ENCODE measurements around the gene SLC25A1.
"Not testable (repeated sequence)": the region's sequence is repeated elsewhere in the genome, so short reads cannot be mapped to it uniquely, and the experiment has no call there.

The SLC25A1 gene

DNA sequence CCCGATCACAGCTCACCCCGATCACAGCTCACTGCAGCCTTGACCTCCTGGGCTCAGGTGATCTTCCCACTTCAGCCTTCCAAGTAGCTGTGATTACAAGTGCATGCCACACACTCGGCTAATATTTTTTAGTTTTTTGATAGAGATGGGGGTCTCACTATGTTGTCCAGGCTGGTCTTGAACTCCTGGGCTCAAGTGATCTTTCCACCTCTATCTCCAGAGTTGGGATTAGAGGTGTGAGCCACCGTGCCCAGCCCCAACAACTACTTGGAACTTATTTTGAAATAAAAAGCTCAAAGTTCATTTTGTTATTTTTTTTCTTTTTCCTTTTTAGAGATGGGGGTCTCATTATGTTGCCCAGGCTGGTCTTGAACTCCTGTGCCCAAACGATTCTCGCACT lies 27.8 kb upstream of the SLC25A1 start:
- DNase-seq (ENCODE audit: low read depth, low spot score): no peak

DNA sequence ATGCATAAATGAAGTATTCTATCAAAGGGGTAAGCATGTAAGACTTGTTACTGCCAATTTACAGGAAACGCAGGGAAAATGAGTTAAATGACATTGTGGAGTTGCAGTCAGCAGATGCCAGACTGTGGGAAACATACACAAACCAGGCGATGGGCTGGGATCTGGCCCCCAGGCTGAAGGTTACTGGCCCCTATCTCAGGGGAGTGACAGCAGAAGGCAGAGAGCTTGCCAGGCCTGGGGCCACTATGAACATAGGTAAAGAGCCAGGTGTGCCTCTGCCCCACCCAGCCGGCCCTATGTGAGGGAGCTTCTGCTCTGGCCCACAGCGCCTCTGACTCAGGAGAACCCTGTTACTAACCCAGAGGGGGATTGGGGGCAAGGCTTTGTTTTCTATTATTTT lies 26.1 kb upstream of the SLC25A1 start:
- no peak for DNase-seq (ENCODE audit: low read depth, low spot score)

DNA sequence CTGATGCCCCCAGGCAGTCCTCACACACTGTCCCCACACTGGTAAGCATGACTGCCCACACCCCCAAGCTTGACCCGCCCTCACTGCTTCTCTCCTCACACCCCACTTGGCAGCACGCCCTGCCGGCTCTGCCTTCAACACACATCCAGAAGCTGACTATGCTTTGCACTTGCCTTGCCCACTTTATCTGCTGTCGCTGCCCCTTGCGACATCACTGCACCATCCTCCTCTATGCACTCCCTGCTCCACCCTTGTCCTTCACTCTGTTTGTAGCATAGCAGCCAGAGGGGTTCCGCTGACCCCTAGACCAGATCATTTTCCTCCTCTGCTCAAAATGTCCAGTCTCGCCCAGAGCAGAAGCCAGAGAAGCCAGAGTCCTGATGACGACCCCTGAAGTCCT lies 25.3 kb upstream of the SLC25A1 start:
- DNase-seq (ENCODE audit: low read depth, low spot score): no peak

DNA sequence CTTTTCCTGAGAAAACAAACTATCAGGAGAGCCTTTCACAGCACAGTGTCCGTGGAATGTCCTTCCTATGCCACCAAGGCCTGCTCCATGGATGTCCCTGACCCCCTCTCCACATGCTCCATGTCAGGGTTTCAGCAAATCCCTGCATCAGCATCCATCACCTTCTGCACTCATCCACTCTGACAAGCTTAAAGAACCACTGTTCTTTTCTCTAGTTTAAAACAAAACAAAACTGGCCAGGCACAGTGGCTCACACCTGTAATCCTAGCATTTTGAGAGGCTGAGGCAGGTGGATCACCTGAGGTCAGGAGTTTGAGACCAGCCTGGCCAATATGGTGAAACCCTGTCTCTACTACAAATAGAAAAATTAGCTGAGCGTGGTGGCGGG lies 24.3 kb upstream of the SLC25A1 start:
- not testable (repeated sequence) for DNase-seq (ENCODE audit: low read depth, low spot score)

DNA sequence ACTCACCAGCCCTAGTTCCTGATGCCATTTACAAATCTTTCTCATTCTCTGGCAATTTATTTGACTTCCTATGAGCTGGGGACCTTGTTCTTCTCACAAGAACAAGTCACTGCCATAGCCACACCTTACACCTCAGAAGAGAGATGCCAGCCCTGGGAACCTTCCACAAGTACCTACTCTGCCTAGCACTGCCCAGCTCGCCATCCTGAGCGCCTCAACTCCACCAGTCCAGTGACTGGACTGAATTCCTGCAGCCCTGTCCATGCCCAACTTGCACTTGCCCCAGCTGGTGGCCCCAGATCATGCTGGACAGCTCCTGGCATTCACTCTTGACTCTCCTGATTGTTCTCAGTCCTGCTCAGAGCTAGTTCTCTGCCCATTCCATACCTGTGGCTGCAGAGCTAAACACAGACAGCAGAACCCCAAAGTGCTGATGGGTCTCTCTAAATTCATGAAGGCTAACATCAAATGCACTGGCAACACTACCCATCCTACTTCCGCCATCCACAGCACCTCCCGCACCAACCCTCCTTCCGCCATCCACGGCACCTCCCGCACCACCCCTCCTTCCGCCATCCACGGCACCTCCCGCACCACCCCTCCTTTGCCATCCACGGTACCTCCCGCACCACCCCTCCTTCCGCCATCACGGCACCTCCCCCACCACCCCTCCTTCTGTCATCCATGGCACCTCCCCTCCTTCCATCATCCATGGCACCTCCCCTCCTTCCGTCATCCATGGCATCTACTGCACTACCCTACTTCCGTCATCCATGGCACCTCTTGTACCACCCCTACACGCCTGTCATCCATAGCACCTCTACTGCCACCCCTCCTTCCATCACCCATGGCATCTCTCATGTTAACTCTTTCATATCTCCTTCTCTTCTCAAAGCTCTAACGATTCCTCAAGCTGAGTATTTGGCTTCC lies 23.6 kb upstream of the SLC25A1 start:
- no peak for DNase-seq (ENCODE audit: low read depth, low spot score)

DNA sequence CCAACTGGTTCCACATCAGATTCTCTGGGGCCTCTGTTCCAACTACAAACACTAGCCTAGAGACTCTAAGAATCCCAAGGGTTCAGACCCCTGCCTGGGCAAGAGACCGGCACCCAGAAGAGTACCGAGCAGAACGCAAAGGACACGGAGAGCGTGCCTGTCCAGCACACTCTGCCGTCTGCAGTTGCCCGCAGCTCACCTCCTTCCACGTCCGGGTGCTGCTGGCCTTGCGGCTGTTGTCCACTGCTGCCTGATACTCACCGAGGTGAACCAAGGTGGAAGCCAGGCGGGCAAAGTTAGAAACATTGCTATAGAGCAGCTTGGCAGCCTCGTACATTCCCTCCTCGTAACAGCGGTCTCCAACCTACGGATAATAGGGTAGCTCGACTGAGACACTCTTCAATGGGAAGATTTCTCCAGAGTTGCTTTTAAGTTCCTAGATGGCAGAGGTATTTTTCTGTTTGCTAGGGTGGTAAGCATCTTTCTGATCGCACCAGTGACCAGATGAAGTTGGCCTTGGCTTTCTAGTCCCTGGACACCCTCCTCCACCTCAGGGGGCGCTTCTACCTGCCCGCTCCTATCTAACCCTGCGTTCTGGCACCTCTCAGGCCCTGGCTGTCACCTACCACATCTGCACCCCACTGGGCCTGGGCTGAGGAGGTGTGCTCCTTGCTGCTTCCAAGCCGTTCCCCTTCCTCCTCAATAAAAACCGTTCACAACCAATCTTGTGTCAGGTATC lies 22.8 kb upstream of the SLC25A1 start:
- DNase-seq (ENCODE audit: low read depth, low spot score): no peak

DNA sequence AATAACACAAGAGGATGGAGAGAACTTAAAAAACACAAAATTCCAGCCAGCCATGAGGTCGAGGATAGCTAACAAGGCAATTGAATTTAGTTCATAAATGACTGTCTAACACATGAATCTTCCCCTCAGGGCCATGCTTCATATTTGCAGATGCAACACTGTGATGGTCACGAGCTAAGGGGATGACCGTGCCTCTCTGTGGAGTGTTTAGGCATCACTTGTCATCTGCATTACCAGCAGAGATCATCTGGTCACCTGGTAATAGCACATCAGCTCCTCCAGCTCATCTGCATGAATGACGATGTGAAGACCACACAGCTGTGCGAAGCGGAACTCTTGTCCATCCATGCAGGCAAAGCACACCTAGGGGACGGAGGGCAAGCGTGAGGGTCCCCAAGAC lies 20.9 kb upstream of the SLC25A1 start:
- DNase-seq (ENCODE audit: low read depth, low spot score): no peak

DNA sequence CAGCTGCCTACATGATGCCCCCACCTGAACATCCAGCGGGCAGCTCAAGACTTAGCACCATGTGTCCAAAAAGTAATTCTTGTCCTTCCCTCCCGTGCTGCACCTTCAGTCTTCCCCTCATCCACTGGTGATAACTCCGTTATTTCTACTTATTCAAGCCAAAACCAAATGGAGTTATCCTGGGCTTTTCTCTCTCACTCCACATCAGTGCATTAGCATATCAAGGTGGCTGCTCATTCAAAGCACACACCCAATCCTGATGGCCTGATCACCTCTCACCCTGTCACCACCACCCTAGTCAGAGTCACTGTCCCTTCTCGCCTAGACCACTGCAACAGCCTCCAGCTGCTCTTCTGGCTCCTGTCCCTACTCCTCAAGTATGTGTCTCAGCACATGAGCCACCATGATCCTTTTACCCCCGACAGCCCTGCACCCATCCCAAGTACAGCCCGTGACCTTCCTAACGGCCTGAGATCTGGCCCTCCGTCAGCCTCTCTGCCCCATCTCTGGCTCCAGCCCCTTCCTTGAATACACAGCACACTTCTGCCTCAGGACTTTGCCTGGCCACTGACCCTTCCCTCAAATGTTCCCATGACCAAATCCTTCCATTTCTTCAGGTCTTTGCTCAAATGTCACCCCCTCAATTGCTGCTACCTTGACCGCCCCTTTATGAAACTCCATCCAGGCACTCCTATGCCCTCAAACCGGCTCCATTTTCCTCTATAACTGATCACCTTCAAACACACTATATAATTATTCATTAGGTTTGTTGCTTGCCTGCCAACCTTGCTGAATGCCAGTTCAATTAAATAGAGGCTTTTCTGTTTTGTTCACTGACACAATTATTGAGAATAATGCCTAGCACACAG lies 19.7 kb upstream of the SLC25A1 start:
- no peak for DNase-seq (ENCODE audit: low read depth, low spot score)

DNA sequence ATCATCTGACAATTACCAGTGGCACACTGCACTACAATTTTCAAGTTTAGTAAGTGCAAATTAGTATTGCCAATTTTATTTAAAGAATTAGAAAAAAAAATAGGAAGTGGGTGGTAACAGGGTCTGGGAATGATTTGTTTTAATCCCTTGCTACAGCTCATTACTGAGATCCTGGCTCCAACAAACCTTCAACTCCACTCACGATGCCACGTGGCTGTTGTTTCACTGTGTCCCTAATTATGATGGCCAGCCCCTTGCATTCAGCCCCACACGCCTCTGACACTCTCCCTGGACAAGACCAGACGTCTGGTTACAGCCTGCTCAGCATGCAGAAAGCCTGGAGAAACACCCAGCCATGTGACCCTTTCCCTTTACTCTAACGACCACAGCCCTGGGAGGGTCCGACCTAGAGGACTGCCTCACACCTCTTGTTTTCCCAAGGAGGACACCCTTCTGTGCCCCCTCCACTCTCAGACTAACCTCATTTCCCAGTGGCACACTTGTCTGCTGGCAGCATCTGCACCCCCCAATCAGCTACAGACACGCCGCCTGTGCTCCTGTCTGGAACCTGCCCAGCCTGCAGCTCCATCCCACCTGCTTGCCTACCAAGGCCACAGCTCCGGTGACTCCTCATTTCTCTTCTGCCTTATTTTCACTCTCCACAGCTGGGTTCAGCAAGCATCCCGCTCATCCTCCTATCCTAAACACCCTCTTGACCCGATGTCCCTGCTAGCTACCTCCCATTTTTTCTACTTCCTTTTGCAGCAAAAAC lies 18.5 kb upstream of the SLC25A1 start:
- no peak for DNase-seq (ENCODE audit: low read depth, low spot score)

DNA sequence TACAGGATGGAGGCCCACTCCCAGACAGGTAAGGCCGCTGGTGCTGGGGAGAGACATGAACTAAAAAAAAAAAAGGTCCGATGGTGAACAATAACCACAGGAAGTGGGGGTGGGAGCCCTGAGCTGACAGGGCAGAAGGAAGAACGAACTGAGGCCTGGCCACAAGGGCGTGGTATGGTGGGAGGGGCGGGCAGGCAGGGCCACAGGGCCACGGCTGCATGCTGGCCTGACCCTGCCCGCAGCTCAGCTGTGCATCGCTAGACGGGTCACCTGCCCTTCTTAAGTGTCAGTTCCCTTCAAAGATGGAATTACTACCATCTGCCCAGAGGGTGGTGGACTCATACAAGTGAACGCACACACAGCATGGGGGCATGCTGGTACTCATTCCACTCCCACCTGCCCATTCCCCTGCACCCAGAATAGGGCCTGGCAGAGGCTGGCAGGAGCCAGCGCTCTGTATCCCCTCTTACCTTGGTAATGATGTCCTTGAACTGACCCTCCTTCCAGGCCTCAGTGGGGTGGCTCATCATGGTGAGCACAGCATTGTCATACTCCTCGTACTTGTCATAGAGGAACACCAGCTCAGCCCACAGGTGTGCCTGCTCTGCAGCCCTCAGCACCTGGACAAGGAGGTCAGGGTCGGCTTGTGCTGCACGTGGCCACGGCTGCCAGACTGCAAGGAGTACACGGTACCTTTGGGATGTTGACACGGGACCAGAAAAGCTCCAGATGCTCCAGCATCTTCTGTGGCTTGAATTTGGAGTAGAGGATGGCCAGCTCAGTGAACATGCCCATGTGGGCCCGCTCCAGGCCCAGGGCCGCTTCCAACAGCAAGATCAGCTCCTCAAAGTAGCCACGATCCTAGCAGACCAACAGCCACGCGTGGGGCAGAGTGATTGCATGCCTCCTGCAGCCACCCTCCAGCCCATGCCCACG lies 17.5 kb upstream of the SLC25A1 start:
- DNase-seq (ENCODE audit: low read depth, low spot score): no peak

DNA sequence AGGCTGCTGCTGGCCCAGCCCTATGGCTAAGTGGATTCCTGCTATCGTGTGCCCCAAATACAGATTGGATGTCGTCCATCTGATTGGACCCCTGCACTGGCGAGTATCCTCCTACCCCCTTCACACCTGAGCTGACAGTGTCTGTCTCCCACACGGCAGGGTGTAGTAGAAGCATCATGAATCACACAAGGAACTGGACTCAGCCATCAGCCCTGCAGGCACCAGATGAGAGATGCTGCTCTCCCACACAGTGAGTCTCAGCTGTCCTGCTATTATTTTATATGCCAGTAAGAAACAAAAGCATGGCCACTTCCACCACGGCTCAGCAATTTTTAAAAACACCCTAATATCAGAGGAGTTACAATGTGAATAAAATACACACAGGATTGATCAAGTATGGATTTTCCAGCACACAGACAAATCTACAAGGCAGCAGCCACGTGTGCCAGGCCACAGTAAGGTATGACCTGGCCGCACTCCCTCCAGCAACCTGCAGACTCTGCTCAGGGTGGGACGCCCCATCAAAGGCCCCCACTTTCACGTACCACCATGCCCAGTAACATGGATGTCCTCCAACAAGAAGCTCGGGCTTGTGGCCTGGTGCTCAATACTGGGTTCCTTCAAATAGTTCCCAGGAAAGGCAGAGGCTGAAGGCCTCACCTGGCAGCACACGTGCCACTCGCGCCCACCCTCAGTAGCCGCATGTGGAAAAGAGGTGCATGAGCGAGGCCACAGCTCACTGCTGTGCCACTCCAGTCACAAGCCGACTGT lies 16.4 kb upstream of the SLC25A1 start:
- no peak for DNase-seq (ENCODE audit: low read depth, low spot score)

DNA sequence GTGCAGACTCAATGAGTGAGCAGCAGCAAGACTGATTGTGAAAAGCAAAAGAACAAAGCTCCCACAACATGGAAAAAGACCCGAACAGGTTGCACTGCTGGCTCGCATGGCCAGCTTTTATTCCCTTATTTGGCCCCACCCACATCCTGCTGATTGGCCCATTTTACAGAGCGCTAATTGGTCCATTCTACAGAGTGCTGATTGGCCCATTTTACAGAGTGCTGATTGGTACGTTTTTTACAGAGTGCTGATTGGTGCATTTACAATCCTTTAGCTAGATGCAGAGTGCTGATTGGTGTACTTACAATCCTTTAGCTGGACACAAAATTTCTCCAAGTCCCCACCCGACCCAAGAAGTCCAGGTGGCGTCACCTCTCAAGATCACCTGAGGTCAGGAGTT lies 15.3 kb upstream of the SLC25A1 start:
- no peak for DNase-seq (ENCODE audit: low read depth, low spot score)

DNA sequence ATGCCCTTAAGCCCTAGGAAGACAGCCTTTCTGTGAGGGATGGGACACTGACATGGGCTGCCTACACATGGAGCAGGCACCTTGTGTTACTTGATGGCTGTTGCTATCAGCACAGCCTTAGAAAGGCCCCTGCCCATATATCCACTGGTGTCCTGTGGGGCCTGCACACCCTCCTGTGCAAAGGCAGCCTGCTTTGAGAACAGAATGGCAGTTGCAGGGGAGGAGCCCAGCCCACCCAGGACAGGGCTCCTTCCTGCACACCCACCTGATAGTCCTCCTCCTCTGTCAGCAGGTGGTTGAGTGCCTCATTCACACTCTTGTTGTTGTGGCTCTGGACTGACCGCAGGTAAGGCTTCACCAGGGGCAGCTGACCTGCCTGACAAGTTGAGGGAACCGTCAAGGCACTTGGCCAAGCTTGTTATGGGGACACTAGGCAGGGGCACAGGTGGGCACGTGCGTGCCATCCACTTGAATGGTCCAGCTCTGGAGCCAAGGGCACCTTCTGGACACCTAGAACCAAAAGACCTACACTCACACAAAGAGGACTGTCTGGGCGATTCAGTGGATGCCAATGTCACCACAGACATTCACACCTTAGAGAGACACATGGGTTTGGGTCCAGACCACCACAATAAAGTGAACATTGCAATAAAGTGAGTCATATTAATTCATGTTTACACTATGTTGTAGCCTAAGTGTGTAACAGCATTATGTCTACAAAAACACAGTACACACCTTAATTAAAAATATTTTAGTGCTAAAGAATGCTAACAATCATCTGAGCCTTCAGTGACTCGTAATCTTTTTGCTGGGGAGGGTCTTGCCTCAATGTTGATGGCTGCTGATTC lies 9.4 kb upstream of the SLC25A1 start:
- DNase-seq (ENCODE audit: low read depth, low spot score): no peak

DNA sequence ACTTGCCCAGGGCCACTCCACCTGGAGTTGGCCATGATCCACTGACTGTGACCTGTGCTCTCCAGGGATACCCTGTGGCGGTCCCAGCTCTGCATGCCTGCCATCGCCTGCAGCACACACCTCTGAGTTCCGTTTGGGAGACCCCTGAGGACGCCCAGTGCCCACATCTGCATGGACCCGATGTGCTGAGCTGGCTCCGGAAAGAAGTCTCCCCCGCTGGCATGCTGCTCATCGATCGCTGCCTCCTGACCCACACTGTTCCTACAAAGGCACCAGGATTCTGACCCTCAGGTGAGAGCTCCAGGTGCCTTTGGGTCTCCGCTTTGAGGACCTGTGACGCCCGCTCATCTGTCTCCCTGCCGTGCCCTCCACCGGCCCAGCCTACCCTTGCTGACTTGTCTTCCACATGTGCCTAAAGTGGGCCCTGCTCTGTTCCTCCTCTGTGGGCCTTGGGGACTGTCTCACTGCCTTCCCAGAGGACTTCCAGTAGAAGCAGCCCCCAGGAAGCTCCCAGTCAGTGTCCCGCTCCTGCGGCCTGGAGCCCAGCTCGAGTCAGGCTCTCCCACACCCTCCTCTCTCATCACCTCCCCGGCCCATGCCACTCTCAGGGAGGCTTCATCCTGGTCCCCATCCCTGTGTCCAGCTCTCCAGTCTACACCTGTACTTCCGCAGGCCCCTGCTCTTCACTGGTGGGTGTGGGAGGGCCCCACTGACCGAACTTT lies 5.9 kb upstream of the SLC25A1 start:
- no peak for DNase-seq (ENCODE audit: low read depth, low spot score)

DNA sequence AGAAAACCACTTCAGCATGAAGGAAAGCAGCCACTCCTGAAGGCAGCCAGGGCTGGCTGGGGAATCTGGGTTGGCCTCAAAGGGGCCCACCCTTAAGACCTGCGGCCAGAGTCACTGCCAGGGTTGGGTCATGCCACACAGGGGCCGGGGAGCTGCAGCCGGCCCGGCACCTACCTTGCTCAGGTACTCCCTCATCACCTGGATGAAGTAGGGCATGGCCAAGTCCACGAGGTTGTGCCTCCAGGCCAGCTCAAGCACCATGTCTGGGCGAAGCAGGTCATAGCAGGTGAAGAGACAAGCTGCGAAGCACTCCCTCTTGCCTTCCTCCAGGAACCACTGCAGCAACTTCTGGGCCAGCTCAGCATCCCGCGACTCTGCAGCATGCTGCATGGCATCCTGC lies 4.7 kb upstream of the SLC25A1 start:
- DNase-seq (ENCODE audit: low read depth, low spot score): no peak

DNA sequence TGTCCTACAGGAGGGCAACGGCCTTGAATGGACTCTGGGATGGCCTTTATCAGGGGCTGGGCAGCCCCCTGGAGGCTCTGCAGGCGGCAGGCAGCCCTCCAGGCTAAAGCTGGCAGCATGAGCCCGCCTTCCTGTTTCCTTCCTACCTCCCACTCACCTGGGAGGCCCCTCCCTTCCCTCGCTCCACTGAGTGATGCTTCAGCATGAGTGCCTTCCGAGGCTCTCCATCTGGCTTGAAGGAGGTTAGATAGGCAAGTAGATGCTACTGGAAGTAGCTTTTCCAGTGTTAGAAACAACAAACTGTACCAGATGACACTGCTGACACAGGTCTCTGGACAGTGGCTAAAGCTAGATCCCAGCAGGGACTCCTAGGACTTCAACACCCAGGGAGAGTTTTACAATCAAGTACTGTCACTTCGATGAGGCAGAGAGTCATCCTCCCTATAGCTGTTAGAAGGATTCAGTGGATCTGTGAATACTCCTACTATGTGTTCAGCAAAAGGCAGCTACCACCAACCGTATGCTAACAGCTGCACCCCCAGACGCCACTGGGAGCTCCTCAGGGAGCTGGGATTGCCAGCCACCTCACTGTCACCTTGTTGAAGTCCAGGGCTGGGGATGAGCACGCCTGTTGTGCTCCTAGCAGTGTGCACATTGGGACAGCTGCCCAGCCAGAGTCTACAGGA lies 4.1 kb upstream of the SLC25A1 start:
- DNase-seq (ENCODE audit: low read depth, low spot score): no peak

DNA sequence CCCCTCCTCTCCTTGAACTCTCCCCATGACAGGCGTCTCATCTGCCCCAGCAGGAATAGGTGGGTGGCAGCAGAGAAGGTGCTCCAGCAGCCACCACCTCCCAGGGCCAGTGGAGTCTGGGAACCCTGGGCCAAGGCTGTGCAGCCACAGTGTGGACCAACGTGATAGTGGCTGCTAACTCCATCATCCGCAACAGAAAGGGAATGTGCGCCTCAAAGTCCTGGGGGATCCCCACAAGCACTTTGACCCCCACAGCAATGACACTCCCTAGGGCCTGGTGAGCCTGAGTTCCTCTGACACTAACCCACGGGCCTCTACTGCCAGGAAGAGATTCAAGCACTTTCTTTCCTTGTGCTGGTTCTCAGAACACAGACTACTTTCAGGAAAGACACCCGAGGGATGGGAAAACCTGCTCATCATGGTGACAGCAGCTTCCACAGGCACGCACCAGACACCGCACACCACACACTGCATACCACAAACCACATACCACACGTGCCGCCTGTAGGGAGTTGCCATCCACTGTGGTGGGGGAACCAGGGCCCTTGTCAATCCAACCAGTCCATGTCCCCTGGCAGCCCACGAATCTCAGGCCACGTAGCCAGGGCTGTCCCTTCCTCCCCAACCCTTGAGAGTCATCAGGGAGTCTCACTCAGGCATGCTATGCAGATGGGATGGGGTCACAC lies 3.4 kb upstream of the SLC25A1 start:
- no peak for DNase-seq (ENCODE audit: low read depth, low spot score)

Measured in activated naive CD8-positive, alpha-beta T cell treated with anti-CD3 and anti-CD28 coated beads, Interleukin-2, amount 50 U/mL, for 16 hours (primary cell).